Measurements from ENCODE around the gene FGB. TPM values are rescaled to one million over a fixed set of nuclear protein-coding genes. Genes with fewer than 3 reads are reported as not detected.
A peak's percentile ranks its signal among the peaks of the same experiment; 100 is the strongest.

Gene FGB
- total and polyA plus RNA-seq, 2 donors (not counting 1 experiment from before 2014, with no cell fraction given) = not detected

DNA sequence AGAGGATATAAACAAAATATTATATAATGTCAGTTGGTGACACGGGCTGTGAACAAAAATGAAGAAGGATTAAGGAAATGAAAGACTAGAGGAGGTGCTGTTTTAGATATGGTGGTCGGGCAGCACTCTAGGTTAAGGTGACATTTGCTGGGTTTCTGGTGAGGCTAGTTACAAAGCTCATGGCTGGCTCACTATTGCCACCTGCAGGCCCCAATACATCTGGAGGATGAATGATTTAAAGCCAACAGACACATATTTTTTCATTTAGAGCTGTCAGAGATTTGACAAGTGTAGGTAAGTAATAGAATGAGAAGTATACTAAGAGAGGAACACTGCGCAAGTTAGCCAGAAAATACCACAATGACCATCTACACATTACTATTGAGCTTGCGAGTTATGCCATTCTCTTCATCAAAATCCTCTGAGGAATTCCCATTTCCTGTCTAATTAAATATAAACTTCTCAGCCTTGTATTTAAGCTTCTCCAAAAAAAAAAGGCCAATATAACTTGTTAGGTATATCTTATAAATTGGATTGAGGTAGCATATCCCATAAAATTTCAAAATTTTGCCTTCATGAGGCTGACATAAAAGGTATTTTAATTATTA is 56.0 kb downstream of the FGB start:
- Mint-ChIP-seq H3K27me3 (peaks cover 5% of the 10 kb centered on the region), H3K4me3 (no peak overlapping the region), H3K27ac (no peak overlapping the region), H3K4me1 (peaks cover 15% of the 10 kb centered on the region), H3K9me3 (ENCODE audit: insufficient read depth) (no peaks in the 10 kb centered on the region)
- Histone ChIP-seq H3K4me1 (ENCODE audit: control insufficient read depth in 2 of 2, insufficient read depth in 2 of 2, low read length in 2 of 2) (peaks cover 11 to 13% of the 10 kb centered on the region in 2 donors), H3K4me2 (replicated peaks; ENCODE audit: low read depth, low read length, poor library complexity, severe bottlenecking) (no peak overlapping the region), H3K9ac (ENCODE audit: low read length) (no peak overlapping the region), H3K27me3 (replicated peaks in 1 of 4; ENCODE audit: control extremely low read depth in 1 of 4, control insufficient read depth in 3 of 4, insufficient read depth in 4 of 4, low read length in 3 of 4) (no peaks in the 10 kb centered on the region), H4K20me1 (ENCODE audit: control insufficient read depth, insufficient read depth, low read length, poor library complexity, severe bottlenecking) (no peaks in the 10 kb centered on the region), H3K79me2 (ENCODE audit: control insufficient read depth, insufficient read depth, low read length) (no peaks in the 10 kb centered on the region), H3K27ac (ENCODE audit: low read length in 2 of 2) (no peak overlapping the region), H3K9me3 (ENCODE audit: control extremely low read depth in 1 of 3, control insufficient read depth in 2 of 3, insufficient read depth in 1 of 3, low read length in 2 of 3) (peaks cover 0 to 3% (median 1%) of the 10 kb centered on the region in 3 donors), H3K36me3 (replicated peaks in 1 of 2; ENCODE audit: control extremely low read depth in 1 of 2, control insufficient read depth in 1 of 2, extremely low read depth in 1 of 2, insufficient read depth in 2 of 2, low read length in 1 of 2) (no peaks in the 10 kb centered on the region), H2AFZ (ENCODE audit: insufficient read depth, low read depth, low read length, poor library complexity, severe bottlenecking) (no peak overlapping the region), H3K4me3 (ENCODE audit: control extremely low read depth in 1 of 5, extremely low read depth in 1 of 5, insufficient read depth in 1 of 5, low read depth in 2 of 5, low read length in 4 of 5) (no peak overlapping the region)
- DNase-seq = peak; percentile 74
- 12% methylated on average over 2 of the region's 4 CpGs for WGBS (ENCODE audit: insufficient coverage)
- peak; percentile 68 for ATAC-seq (ENCODE audit: low read depth)
- ChIA-PET POLR2A (interaction anchor here (0.6 kb wide), 1 partner anchor 69 kb away, joined by 3 read pairs; the partner anchor contains the start of gene PLRG1), CTCF (interaction anchor here (0.9 to 13.8 kb wide), 6 partner anchors 10 to 63 kb away, joined by 3 to 357 read pairs (median 4); partner anchors contain the start of genes FGB and PLRG1)
- intact Hi-C loops (cut with micrococcal nuclease) = loop anchor here (1.0 to 5.0 kb wide), 4 partner anchors 60 to 758 kb away; partner anchors contain the start of gene MAP9
- TF ChIP-seq, protein P1, sequence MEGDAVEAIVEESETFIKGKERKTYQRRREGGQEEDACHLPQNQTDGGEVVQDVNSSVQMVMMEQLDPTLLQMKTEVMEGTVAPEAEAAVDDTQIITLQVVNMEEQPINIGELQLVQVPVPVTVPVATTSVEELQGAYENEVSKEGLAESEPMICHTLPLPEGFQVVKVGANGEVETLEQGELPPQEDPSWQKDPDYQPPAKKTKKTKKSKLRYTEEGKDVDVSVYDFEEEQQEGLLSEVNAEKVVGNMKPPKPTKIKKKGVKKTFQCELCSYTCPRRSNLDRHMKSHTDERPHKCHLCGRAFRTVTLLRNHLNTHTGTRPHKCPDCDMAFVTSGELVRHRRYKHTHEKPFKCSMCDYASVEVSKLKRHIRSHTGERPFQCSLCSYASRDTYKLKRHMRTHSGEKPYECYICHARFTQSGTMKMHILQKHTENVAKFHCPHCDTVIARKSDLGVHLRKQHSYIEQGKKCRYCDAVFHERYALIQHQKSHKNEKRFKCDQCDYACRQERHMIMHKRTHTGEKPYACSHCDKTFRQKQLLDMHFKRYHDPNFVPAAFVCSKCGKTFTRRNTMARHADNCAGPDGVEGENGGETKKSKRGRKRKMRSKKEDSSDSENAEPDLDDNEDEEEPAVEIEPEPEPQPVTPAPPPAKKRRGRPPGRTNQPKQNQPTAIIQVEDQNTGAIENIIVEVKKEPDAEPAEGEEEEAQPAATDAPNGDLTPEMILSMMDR (IDR thresholded peaks at IDR 0.05) = peak; percentile 69
- TF ChIP-seq EZH2 (IDR thresholded peaks at IDR 0.05; ENCODE audit: borderline replicate concordance, insufficient read depth, low read depth, low read length, poor library complexity, severe bottlenecking) = no peak

- Mint-ChIP-seq H3K9me3 (ENCODE audit: insufficient read depth) (no peaks in the 10 kb centered on the region), H3K4me1 (peaks cover 15% of the 10 kb centered on the region), H3K4me3 (no peak overlapping the region), H3K27ac (no peak overlapping the region), H3K27me3 (peaks cover 7% of the 10 kb centered on the region)
- no peak for TF ChIP-seq EZH2 (IDR thresholded peaks at IDR 0.05; ENCODE audit: borderline replicate concordance, insufficient read depth, low read depth, low read length, poor library complexity, severe bottlenecking)
- TF ChIP-seq, protein P1 (IDR thresholded peaks at IDR 0.05) = no peak
- DNase-seq = no peak
- no peak for ATAC-seq (ENCODE audit: low read depth)
- Histone ChIP-seq H3K79me2 (ENCODE audit: control insufficient read depth, insufficient read depth, low read length) (no peaks in the 10 kb centered on the region), H3K27me3 (replicated peaks in 1 of 4; ENCODE audit: control extremely low read depth in 1 of 4, control insufficient read depth in 3 of 4, insufficient read depth in 4 of 4, low read length in 3 of 4) (no peaks in the 10 kb centered on the region), H3K4me2 (replicated peaks; ENCODE audit: low read depth, low read length, poor library complexity, severe bottlenecking) (no peak overlapping the region), H3K9me3 (ENCODE audit: control extremely low read depth in 1 of 3, control insufficient read depth in 2 of 3, insufficient read depth in 1 of 3, low read length in 2 of 3) (peaks cover 0 to 3% (median 0%) of the 10 kb centered on the region in 3 donors), H3K36me3 (replicated peaks in 1 of 2; ENCODE audit: control extremely low read depth in 1 of 2, control insufficient read depth in 1 of 2, extremely low read depth in 1 of 2, insufficient read depth in 2 of 2, low read length in 1 of 2) (no peaks in the 10 kb centered on the region), H2AFZ (ENCODE audit: insufficient read depth, low read depth, low read length, poor library complexity, severe bottlenecking) (no peak overlapping the region), H3K9ac (ENCODE audit: low read length) (no peak overlapping the region), H3K27ac (ENCODE audit: low read length in 2 of 2) (no peak overlapping the region), H3K4me1 (ENCODE audit: control insufficient read depth in 2 of 2, insufficient read depth in 2 of 2, low read length in 2 of 2) (peaks cover 11 to 13% of the 10 kb centered on the region in 2 donors), H3K4me3 (ENCODE audit: control extremely low read depth in 1 of 5, extremely low read depth in 1 of 5, insufficient read depth in 1 of 5, low read depth in 2 of 5, low read length in 4 of 5) (no peak overlapping the region), H4K20me1 (ENCODE audit: control insufficient read depth, insufficient read depth, low read length, poor library complexity, severe bottlenecking) (no peaks in the 10 kb centered on the region)
- POLR2A ChIA-PET = no interaction called here
- WGBS (ENCODE audit: insufficient coverage) = 29% methylated on average over 1 of the region's 1 CpG
- intact Hi-C loops (cut with micrococcal nuclease) = loop anchor here (10.0 kb wide), 1 partner anchor 1335 kb away; the partner anchor contains the start of gene CTSO
- CTCF ChIA-PET = interaction anchor here (0.7 to 13.8 kb wide), 2 partner anchors 64 to 834 kb away, joined by 4 to 357 read pairs; partner anchors contain the start of genes FGB and PLRG1
These were observed 57.3 kb downstream of the FGB start for GRCh38 chr4:154620111-154620510.
